ENCODE results near the gene SH3RF3. TPM values are rescaled to one million over a fixed set of nuclear protein-coding genes. Genes with fewer than 3 reads are reported as not detected.

Gene SH3RF3
- total and polyA plus RNA-seq, 4 donors, result 2.9 to 9.7 (median 8.6) TPM

GRCh38 chr2:109129356-109129920 is 433 bp downstream of the SH3RF3 start:
- H3K27ac ChIP-seq (ENCODE audit: low read depth in 1 of 2, low read length in 1 of 2), result peak overlapping the region; percentile 30 to 74
- no peak for TF ChIP-seq CTCF (IDR thresholded peaks at IDR 0.05; ENCODE audit: control extremely low read depth, extremely low read depth)
- H3K4me3 ChIP-seq, result peak overlapping the region; percentile 63
- DNase-seq (peak; percentile 41 to 46 (median 43)), ATAC-seq (ENCODE audit: insufficient read depth, low FRiP score) (peak; percentile 30)
- H3K4me1 ChIP-seq (ENCODE audit: control insufficient read depth in 5 of 5, insufficient read depth in 5 of 5, low read length in 5 of 5), result peaks cover 0 to 24% (median 2%) of the 10 kb centered on the region in 5 donors
- peaks cover 0 to 28% (median 15%) of the 10 kb centered on the region in 3 donors for H3K27me3 ChIP-seq (ENCODE audit: control insufficient read depth in 3 of 3, insufficient read depth in 3 of 3, low read length in 2 of 3)
- no peak overlapping the region for H3K9ac ChIP-seq (ENCODE audit: insufficient read depth in 1 of 2, low read length in 2 of 2)
- no peaks in the 10 kb centered on the region for H3K36me3 ChIP-seq (ENCODE audit: control insufficient read depth in 4 of 4, insufficient read depth in 4 of 4, low read length in 4 of 4)
- WGBS, 2 donors, result 1 to 2% methylated on average over 68 to 70 of the region's 70 CpGs
- H3K9me3 ChIP-seq (ENCODE audit: control insufficient read depth in 4 of 4, insufficient read depth in 3 of 4, low read length in 3 of 4), result peaks cover 0 to 2% (median 0%) of the 10 kb centered on the region in 4 donors

GRCh38 chr2:109129921-109130722 is 1.1 kb downstream of the SH3RF3 start:
- H3K27ac ChIP-seq (ENCODE audit: low read depth in 1 of 2, low read length in 1 of 2), result peak overlapping the region in 1 of 2 donors; percentile 57
- DNase-seq (peak; percentile 33 to 42 (median 36)), ATAC-seq (ENCODE audit: insufficient read depth, low FRiP score) (no peak)
- TF ChIP-seq CTCF (IDR thresholded peaks at IDR 0.05; ENCODE audit: control extremely low read depth, extremely low read depth), result no peak
- H3K9ac ChIP-seq (ENCODE audit: insufficient read depth in 1 of 2, low read length in 2 of 2), result no peak overlapping the region
- H3K36me3 ChIP-seq (ENCODE audit: control insufficient read depth in 4 of 4, insufficient read depth in 4 of 4, low read length in 4 of 4), result no peaks in the 10 kb centered on the region
- peaks cover 0 to 24% (median 2%) of the 10 kb centered on the region in 5 donors for H3K4me1 ChIP-seq (ENCODE audit: control insufficient read depth in 5 of 5, insufficient read depth in 5 of 5, low read length in 5 of 5)
- peaks cover 0 to 2% (median 0%) of the 10 kb centered on the region in 4 donors for H3K9me3 ChIP-seq (ENCODE audit: control insufficient read depth in 4 of 4, insufficient read depth in 3 of 4, low read length in 3 of 4)
- peaks cover 0 to 28% (median 15%) of the 10 kb centered on the region in 3 donors for H3K27me3 ChIP-seq (ENCODE audit: control insufficient read depth in 3 of 3, insufficient read depth in 3 of 3, low read length in 2 of 3)
- H3K4me3 ChIP-seq, result peak overlapping the region; percentile 63
- 10 to 17% methylated on average over 55 to 56 of the region's 56 CpGs for WGBS, 2 donors

- Histone ChIP-seq H3K9me3 (ENCODE audit: control insufficient read depth in 4 of 4, insufficient read depth in 3 of 4, low read length in 3 of 4) (peaks cover 0 to 2% (median 0%) of the 10 kb centered on the region in 4 donors), H3K4me1 (ENCODE audit: control insufficient read depth in 5 of 5, insufficient read depth in 5 of 5, low read length in 5 of 5) (peaks cover 0 to 27% (median 2%) of the 10 kb centered on the region in 5 donors), H3K9ac (ENCODE audit: insufficient read depth in 1 of 2, low read length in 2 of 2) (no peak overlapping the region), H3K27ac (ENCODE audit: low read depth in 1 of 2, low read length in 1 of 2) (no peak overlapping the region), H3K36me3 (ENCODE audit: control insufficient read depth in 4 of 4, insufficient read depth in 4 of 4, low read length in 4 of 4) (no peaks in the 10 kb centered on the region), H3K27me3 (ENCODE audit: control insufficient read depth in 3 of 3, insufficient read depth in 3 of 3, low read length in 2 of 3) (peaks cover 0 to 30% (median 15%) of the 10 kb centered on the region in 3 donors), H3K4me3 (peak overlapping the region; percentile 63)
- ATAC-seq (ENCODE audit: insufficient read depth, low FRiP score) (no peak), DNase-seq (no peak)
- 72 to 81% methylated on average over 5 of the region's 5 CpGs for WGBS, 2 donors
- TF ChIP-seq CTCF (IDR thresholded peaks at IDR 0.05; ENCODE audit: control extremely low read depth, extremely low read depth), result no peak
Measured at GRCh38 chr2:109130723-109130995, 1.7 kb downstream of the SH3RF3 start.

Measured in lung (tissue), 12 donors.